HEK293 (cell line): ENCODE data around the gene ZNF480.

Experiments
- CTCF ChIA-PET: fragments of 350-600 bp; formaldehyde crosslinking; extraction: SDS; loops from one replicate; lab custom pipeline; 2021; ENCODE audit warnings: antibody characterized with exemption; lab: Yijun Ruan, JAX
- POLR2A ChIA-PET: fragments of 300-600 bp; formaldehyde crosslinking; extraction: SDS; loops from one replicate; lab custom pipeline; 2020; ENCODE audit warnings: antibody characterized with exemption, inconsistent platforms; lab: Yijun Ruan, JAX
- H3K27ac ChIP-seq: fragments of 200-500 bp; sonication (Bioruptor generic); 2 replicates; pipeline ENCODE4 v1.5.1; 2014; ENCODE audit warnings: low read depth, low read length, control low read depth, inconsistent platforms; ENCODE audit errors: extremely low read depth
- H3K36me3 ChIP-seq, 2 experiments: fragments of 200-500 bp in 1 of 2; sonication (Bioruptor generic) in 1 of 2; 1 replicate in 1 of 2; 2 replicates in 1 of 2; pipeline ENCODE4 v1.5.1; 2014 to 2017; ENCODE audit warnings: inconsistent platforms in 2 of 2, low read length in 2 of 2; ENCODE audit not compliant: control insufficient read depth in 2 of 2, insufficient read depth in 1 of 2
- H3K4me1 ChIP-seq: fragments of 200-500 bp; sonication (Bioruptor generic); 2 replicates; pipeline ENCODE4 v1.5.1; 2014; ENCODE audit warnings: mild to moderate bottlenecking, low read length, inconsistent platforms; ENCODE audit not compliant: control insufficient read depth, insufficient read depth
- H3K4me3 ChIP-seq: 2 replicates; pipeline ENCODE4 v1.5.1; 2011; ENCODE audit warnings: low read depth, mild to moderate bottlenecking, control low read depth, low read length, moderate library complexity
- H3K9me3 ChIP-seq: fragments of 200-500 bp; sonication (Bioruptor generic); 2 replicates; pipeline ENCODE4 v1.5.1; 2014; ENCODE audit warnings: low read depth, low read length, inconsistent platforms; ENCODE audit not compliant: control insufficient read depth, insufficient read depth
- HOXA7 ChIP-seq: sonication (generic); formaldehyde crosslinking; IDR thresholded peaks from 2 replicates; pipeline ENCODE4 v1.8.1; 2022; ENCODE audit warnings: missing genetic modification reagents, borderline replicate concordance
- KLF8 ChIP-seq: fragments of 450-650 bp; formaldehyde crosslinking; IDR thresholded peaks from 2 replicates; pipeline ENCODE4 v1.5.1; 2016; ENCODE audit warnings: missing biosample characterization, missing genetic modification characterization
- PBX3 ChIP-seq: sonication (generic); formaldehyde crosslinking; IDR thresholded peaks from 2 replicates; pipeline ENCODE4 v1.8.1; 2022; ENCODE audit warnings: mild to moderate bottlenecking, moderate library complexity, missing genetic modification reagents
- SETDB1 ChIP-seq: IDR thresholded peaks from one replicate; pipeline ENCODE4 v1.6.1; 2017; ENCODE audit warnings: mild to moderate bottlenecking, low read length, moderate library complexity, mixed read lengths; ENCODE audit not compliant: insufficient read length
- SP2 ChIP-seq: fragments of 450-650 bp; formaldehyde crosslinking; IDR thresholded peaks from 2 replicates; pipeline ENCODE4 v1.5.1; 2016; ENCODE audit warnings: missing biosample characterization, missing genetic modification characterization
- SP3 ChIP-seq: fragments of 450-650 bp; formaldehyde crosslinking; IDR thresholded peaks from 2 replicates; pipeline ENCODE4 v1.5.1; 2016; ENCODE audit warnings: missing biosample characterization, missing genetic modification characterization
- TCF7L2 ChIP-seq: IDR thresholded peaks from 2 replicates; pipeline ENCODE4 v1.6.1; 2011; ENCODE audit warnings: low read depth, mild to moderate bottlenecking, inconsistent platforms, low read length, moderate library complexity, borderline replicate concordance
- ZBTB10 ChIP-seq: fragments of 450-650 bp; formaldehyde crosslinking; IDR thresholded peaks from 2 replicates; pipeline ENCODE4 v1.5.1; 2016; ENCODE audit warnings: missing biosample characterization, missing genetic modification characterization
- ZBTB11 ChIP-seq: fragments of 450-650 bp; formaldehyde crosslinking; conservative IDR thresholded peaks from 2 replicates; pipeline ENCODE4 v1.5.1; 2016; ENCODE audit warnings: low read depth, missing biosample characterization, missing genetic modification characterization
- ZBTB17 ChIP-seq: fragments of 450-650 bp; formaldehyde crosslinking; IDR thresholded peaks from 2 replicates; pipeline ENCODE4 v1.5.1; 2016; ENCODE audit warnings: missing biosample characterization, missing genetic modification characterization
- ZBTB20 ChIP-seq: fragments of 450-650 bp; formaldehyde crosslinking; IDR thresholded peaks from 2 replicates; pipeline ENCODE4 v1.5.1; 2016; ENCODE audit warnings: missing biosample characterization, missing genetic modification characterization
- ZBTB21 ChIP-seq: fragments of 450-650 bp; formaldehyde crosslinking; IDR thresholded peaks from 2 replicates; pipeline ENCODE4 v1.5.1; 2017; ENCODE audit warnings: missing biosample characterization, missing genetic modification characterization
- ZNF24 ChIP-seq: fragments of 450-650 bp; formaldehyde crosslinking; IDR thresholded peaks from 2 replicates; pipeline ENCODE4 v1.5.1; 2016; ENCODE audit warnings: missing biosample characterization, missing genetic modification characterization
- ZNF266 ChIP-seq: fragments of 450-650 bp; formaldehyde crosslinking; IDR thresholded peaks from 2 replicates; pipeline ENCODE4 v1.5.1; 2016; ENCODE audit warnings: missing biosample characterization, missing genetic modification characterization, low read depth
- ZNF335 ChIP-seq: fragments of 450-650 bp; formaldehyde crosslinking; conservative IDR thresholded peaks from 2 replicates; pipeline ENCODE4 v1.5.1; 2016; ENCODE audit warnings: missing biosample characterization, missing genetic modification characterization
- ZNF426 ChIP-seq: fragments of 450-650 bp; formaldehyde crosslinking; IDR thresholded peaks from 2 replicates; pipeline ENCODE4 v1.5.1; 2017; ENCODE audit warnings: missing biosample characterization, missing genetic modification characterization, mild to moderate bottlenecking, inconsistent platforms, moderate library complexity
- ZNF518A ChIP-seq: fragments of 450-650 bp; formaldehyde crosslinking; conservative IDR thresholded peaks from 2 replicates; pipeline ENCODE4 v1.5.1; 2016; ENCODE audit warnings: low read depth, missing biosample characterization, missing genetic modification characterization
- ZNF548 ChIP-seq: fragments of 450-650 bp; formaldehyde crosslinking; IDR thresholded peaks from 2 replicates; pipeline ENCODE4 v1.5.1; 2016; ENCODE audit warnings: missing biosample characterization, missing genetic modification characterization
- ZNF621 ChIP-seq: fragments of 450-650 bp; formaldehyde crosslinking; IDR thresholded peaks from 2 replicates; pipeline ENCODE4 v1.5.1; 2017; ENCODE audit warnings: missing biosample characterization, missing genetic modification characterization
- ZNF629 ChIP-seq: fragments of 450-650 bp; formaldehyde crosslinking; IDR thresholded peaks from 2 replicates; pipeline ENCODE4 v1.5.1; 2017; ENCODE audit warnings: missing biosample characterization, missing genetic modification characterization
- ZNF660 ChIP-seq: fragments of 450-650 bp; IDR thresholded peaks from 2 replicates; pipeline ENCODE4 v1.5.1; 2018; ENCODE audit warnings: missing biosample characterization, mild to moderate bottlenecking, missing genetic modification characterization
- ZNF704 ChIP-seq: fragments of 450-650 bp; formaldehyde crosslinking; IDR thresholded peaks from 2 replicates; pipeline ENCODE4 v1.5.1; 2016; ENCODE audit warnings: missing biosample characterization, missing genetic modification characterization
- ZNF837 ChIP-seq: fragments of 450-650 bp; formaldehyde crosslinking; IDR thresholded peaks from 2 replicates; pipeline ENCODE4 v1.5.1; 2016; ENCODE audit warnings: missing biosample characterization, missing genetic modification characterization

Gene ZNF480

GRCh38 chr19:52369559-52370340 lies 72.8 kb downstream of the ZNF480 start, which contains the start of gene ZNF880:
ZNF880 (plus strand) TSS chr19:52369923; CDS start chr19:52369966, 43 bp downstream.
- H3K4me1 ChIP-seq = no peaks in the 10 kb centered on the region
- ChIA-PET CTCF (interaction anchor here (0.7 kb wide), 1 partner anchor 221 kb away, joined by 3 read pairs; no protein-coding TSS in a partner anchor), POLR2A (interaction anchor here (0.9 to 1.0 kb wide), 2 partner anchors 73 to 84 kb away, joined by 3 to 4 read pairs; partner anchors contain the start of genes ZNF480 and ZNF578)
- no peaks in the 10 kb centered on the region; the same call in 1 of the 2 replicates for H3K9me3 ChIP-seq
- H3K27ac ChIP-seq = peak within 1 kb of the TSS; percentile 56
- peaks cover 4 to 20% of the 10 kb centered on the region in 2 experiments; a peak in 2 of 3 replicates for H3K36me3 ChIP-seq
- H3K4me3 ChIP-seq = peak within 1 kb of the TSS; percentile 70
- peak; percentile 69 for TF ChIP-seq SP2 (tag by site-specific recombination)
- 0 out of 2 replicates have a peak, but pooled peaks have one; percentile 47 for TF ChIP-seq ZBTB21 (tag by site-specific recombination)
- TF ChIP-seq ZNF335 (tag by site-specific recombination) = peak; percentile 77
- 0 out of 2 replicates have a peak, but pooled peaks have one; percentile 39 for TF ChIP-seq ZNF660 (tag by site-specific recombination)
- TF ChIP-seq ZBTB17 (tag by site-specific recombination) = peak; percentile 78
- peak; percentile 91 for TF ChIP-seq KLF8 (tag by site-specific recombination)
- TF ChIP-seq ZNF704 (tag by site-specific recombination) = no peak
- TF ChIP-seq ZNF266 (tag by site-specific recombination) = no peak
- no peak for TF ChIP-seq ZBTB10 (tag by site-specific recombination)
- peak; percentile 42 for TF ChIP-seq ZBTB11 (tag by site-specific recombination)
- peak; percentile 52 for TF ChIP-seq ZBTB20 (tag by site-specific recombination)
- no peak for TF ChIP-seq TCF7L2
- 0 out of 2 replicates have a peak, but pooled peaks have one; percentile 37 for TF ChIP-seq ZNF629 (tag by site-specific recombination)
- TF ChIP-seq ZNF426 (tag by site-specific recombination) = no peak
- TF ChIP-seq ZNF24 (tag by site-specific recombination) = 0 out of 2 replicates have a peak, but pooled peaks have one; percentile 15
- peak; percentile 71 for TF ChIP-seq SETDB1
- peak; percentile 60 for TF ChIP-seq SP3 (tag by site-specific recombination)
- TF ChIP-seq PBX3 (CRISPR knock-in tag) = 0 out of 2 replicates have a peak, but pooled peaks have one; percentile 10
- TF ChIP-seq ZNF548 (tag by site-specific recombination) = no peak
- no peak for TF ChIP-seq ZNF837 (tag by site-specific recombination)
- no peak for TF ChIP-seq ZNF621 (tag by site-specific recombination)
- TF ChIP-seq ZNF518A (tag by site-specific recombination) = peak; percentile 97
- TF ChIP-seq HOXA7 (CRISPR knock-in tag) = no peak
